ENCODE data around the gene PTDSS2.

The PTDSS2 gene

DNA sequence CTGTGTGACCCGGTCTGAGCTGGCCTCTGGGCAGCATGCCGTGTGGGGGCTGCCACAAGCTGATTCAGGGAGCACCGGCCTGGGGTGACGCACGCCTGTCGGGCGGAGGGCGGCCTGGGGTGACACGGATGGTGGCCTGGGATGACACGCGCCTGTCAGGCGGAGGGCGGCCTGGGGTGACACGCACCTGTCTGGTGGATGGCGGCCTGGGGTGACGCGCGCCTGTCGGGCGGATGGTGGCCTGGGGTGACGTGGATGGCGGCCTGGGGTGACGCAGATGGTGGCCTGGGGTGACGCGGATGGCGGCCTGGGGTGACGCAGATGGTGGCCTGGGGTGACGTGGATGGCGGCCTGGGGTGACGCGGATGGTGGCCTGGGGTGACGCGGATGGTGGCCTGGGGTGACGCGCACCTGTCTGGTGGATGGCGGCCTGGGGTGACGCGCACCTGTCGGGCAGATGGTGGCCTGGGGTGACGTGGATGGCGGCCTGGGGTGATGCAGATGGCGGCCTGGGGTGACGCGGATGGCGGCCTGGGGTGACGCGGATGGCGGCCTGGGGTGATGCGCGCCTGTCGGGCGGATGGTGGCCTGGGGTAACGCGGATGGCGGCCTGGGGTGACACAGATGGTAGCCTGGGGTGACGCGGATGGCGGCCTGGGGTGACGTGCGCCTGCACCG lies 21.5 kb downstream of the PTDSS2 start:
- DNase-seq: no peak

DNA sequence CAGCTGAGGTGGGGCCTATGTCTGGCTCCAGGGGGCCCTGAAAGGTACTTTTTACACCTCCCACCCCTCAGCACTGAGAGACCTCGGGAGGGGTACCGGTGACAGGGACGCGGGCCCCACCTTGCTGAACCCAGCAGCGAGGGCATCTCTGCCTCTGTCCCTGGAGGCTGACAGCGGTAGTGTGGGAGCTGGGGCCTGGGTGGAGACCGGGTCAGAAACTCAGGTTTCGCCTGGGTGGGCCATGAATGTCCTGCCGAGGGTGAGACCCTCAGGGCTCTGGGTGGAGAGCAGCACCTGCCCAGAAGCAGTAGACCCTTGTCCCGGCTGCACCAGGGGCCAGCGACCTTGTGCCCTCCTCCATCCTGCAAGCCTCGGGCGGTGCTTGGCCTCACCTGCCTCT lies 22.2 kb downstream of the PTDSS2 start:
- no peak for DNase-seq

DNA sequence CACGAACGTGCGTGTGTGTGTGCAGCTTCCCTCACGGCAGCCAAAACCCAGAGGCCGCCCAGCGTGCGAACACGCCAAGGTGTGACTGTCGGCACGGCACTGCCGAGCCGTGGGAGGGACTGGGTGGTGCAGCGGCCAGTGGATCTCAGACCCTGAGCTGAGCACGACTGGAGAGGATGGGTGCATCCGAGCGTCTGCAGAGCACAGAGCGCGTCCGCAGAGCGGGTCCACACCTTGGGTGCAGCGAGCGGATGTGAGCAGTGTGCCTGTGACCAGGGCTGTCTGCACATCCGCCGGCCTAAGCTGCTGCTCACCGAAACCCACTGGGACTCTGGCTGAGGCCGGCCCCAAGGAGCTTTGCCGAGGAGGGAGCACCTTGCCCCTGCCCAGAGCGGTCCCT lies 22.7 kb downstream of the PTDSS2 start:
- no peak for DNase-seq

GRCh38 chr11:473415-473814 lies 23.3 kb downstream of the PTDSS2 start:
- DNase-seq: no peak

- no peak for DNase-seq
Observed at GRCh38 chr11:473962-474785, 24.1 kb downstream of the PTDSS2 start.

DNA sequence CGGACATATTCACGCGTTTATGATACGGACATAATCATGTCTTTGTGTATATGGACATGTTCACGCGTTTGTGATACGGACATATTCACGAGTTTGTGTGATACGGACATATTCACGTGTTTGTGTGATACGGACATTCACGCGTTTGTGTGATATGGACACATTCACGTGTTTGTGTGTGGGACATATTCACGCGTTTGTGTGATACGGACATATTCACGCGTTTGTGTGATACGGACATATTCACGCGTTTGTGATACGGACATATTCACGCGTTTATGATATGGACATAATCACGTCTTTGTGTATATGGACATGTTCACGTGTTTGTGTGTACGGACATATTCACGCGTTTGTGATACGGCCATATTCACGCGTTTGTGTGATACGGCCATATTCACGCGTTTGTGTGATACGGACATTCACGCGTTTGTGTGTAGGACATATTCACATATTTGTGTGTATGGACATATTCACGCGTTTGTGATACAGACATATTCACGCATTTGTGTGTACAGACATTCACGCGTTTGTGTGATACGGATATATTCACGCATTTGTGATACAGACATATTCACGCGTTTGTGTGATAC lies 24.9 kb downstream of the PTDSS2 start:
- DNase-seq: no peak

DNA sequence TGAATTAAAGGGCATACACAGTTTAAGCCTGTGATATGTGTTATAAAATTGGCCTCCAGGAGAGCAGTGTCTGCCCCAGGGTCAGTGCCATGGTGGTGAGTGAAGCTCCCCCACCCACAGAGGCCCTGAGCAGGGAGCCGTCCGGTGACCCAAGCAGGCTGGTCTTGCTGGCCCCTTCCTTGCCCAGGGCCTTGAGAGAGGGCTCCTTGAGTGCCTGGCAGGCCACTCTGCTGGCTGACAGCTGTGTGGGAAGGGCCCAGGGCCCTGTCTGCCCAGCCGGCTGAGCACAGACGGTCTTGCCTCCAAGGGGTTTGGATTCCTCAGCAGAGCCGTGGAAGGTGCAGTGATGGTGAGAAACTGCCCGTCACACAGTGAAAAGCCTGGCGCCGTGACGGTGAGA lies 25.9 kb downstream of the PTDSS2 start:
- DNase-seq: no peak

- no peak for DNase-seq
Observed at GRCh38 chr11:476416-476815, 26.3 kb downstream of the PTDSS2 start.

DNA sequence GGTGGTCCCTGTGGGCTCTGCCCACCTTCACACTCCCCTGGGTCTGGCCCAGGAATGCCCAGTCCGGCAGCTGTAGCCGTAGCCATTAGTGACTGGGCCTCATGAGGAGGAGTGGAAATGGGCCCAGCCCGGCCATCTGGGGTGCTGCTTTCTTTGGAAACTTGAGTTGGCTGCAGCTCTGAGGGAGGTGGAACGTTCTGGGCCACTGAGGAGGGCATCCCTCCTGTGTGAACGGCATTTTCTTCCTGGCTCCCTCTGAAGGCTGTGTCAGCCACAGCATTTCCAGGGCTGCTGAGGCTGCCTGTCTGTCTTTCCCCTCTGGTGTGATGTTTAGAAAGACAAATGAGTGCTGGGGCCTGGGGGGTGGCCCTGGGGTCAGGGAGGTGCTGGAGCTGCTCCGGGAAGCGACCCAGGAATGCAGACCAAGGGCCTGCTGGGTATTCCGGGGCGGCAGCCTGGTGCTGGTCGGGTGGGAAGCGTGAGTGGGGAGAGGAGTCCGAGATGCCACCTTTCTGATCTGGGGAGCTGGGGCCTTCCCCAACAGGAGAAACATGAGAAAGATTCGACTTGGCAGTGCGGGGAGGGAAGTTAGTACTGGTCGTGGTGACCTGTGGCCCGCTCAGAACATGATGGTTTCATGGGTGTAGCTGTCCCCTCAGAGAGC lies 27.1 kb downstream of the PTDSS2 start:
- DNase-seq: no peak

- DNase-seq: no peak
Observed at GRCh38 chr11:479311-479710, 29.2 kb downstream of the PTDSS2 start.

- DNase-seq: no peak
Observed at GRCh38 chr11:484616-485015, 34.5 kb downstream of the PTDSS2 start.

DNA sequence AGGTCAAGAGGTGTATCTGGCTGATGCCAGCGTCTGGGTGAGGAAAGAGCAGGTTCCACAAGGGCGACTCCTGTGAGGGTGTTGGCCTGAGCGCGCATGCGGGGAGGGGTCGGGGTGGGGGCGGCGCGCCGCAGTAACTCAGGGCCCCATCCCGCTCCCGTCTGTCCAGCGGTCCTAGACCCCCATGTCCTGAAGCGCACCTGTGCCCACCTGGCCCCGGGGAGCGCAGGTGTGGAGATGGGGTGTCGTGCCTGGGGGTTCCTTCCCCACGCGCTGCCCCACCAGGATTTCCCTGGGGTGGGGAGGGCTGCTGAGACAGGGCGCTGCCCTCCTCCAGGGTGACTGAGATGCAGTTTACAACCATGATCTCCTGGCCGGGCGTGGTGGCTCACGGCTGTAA lies 36.1 kb downstream of the PTDSS2 start:
- no peak for DNase-seq

DNA sequence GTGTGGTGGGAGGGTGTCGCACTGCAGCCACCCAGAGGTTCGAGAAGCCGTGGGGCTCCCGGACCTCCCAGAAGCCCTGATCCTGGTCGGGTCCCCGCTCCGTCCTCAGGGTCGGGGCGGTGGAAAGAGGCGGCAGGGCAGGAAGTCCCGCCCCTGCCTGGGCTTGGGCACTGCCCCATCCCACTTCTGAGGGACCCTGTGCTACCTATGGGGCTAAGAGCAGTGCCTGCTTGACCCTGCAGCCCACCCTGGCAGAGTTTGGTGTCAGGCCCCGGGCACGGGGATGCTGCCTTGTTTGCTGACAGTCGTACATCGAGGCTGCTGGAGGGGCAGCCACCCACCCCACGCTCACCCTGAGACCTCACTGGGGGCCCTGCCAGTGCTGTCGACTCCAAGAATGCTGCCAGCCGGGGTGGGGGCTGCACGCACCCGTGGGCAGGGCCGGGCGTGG lies 37.5 kb downstream of the PTDSS2 start:
- DNase-seq: no peak

DNA sequence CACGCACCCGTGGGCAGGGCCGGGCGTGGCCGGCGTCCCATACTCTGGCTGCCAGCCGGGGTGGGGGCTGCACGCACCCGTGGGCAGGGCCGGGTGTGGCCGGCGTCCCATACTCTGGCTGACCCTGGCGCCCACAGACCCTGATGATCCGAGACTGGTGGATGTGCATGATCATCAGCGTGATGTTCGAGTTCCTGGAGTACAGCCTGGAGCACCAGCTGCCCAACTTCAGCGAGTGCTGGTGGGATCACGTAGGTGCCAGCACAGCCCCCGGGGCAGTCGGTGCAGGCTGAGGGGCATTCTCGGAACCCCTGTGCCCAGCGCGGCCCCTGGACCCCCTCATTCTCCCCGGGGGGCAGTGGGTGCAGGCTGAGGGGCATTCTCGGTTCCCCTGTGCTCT lies 38.0 kb downstream of the PTDSS2 start:
- DNase-seq: no peak

- DNase-seq: no peak
Observed at GRCh38 chr11:488579-488978, 38.5 kb downstream of the PTDSS2 start.

DNA sequence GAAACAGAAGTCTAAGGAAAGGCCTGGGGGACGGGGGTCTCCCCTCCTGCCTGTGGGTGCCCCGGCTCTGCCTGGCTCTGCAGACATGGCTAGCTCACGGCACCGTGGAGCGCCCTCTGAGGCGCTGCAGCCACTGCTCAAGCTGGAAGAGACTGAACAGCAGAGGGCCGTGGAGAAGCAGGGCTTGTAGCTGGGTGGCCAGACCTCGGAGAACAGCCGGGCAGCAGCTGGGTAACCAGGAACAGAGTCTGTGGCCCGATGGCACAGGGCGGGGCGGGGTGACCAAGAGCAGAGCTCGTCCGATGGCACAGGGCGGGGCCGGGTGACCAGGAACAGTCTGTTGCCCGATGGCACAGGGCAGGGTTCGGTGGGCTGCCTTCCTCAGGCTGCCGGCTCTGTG lies 38.9 kb downstream of the PTDSS2 start:
- no peak for DNase-seq

DNA sequence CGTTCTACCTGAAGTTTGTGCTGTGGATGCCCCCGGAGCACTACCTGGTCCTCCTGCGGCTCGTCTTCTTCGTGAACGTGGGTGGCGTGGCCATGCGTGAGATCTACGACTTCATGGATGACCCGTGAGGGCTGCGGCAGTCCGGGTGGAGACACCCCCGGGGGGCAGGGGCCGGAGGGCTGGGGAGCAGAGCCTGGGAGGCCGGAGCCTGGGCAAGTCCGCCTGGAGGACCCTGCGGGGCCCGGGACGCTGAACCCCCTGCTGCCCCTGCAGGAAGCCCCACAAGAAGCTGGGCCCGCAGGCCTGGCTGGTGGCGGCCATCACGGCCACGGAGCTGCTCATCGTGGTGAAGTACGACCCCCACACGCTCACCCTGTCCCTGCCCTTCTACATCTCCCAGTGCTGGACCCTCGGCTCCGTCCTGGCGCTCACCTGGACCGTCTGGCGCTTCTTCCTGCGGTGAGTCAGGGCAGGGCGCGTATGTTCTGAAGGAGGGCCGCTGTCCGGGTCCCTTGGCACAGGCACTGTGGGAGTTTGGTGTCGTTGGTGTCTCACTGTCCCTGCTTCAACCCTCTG lies 39.6 kb downstream of the PTDSS2 start:
- DNase-seq: no peak

DNA sequence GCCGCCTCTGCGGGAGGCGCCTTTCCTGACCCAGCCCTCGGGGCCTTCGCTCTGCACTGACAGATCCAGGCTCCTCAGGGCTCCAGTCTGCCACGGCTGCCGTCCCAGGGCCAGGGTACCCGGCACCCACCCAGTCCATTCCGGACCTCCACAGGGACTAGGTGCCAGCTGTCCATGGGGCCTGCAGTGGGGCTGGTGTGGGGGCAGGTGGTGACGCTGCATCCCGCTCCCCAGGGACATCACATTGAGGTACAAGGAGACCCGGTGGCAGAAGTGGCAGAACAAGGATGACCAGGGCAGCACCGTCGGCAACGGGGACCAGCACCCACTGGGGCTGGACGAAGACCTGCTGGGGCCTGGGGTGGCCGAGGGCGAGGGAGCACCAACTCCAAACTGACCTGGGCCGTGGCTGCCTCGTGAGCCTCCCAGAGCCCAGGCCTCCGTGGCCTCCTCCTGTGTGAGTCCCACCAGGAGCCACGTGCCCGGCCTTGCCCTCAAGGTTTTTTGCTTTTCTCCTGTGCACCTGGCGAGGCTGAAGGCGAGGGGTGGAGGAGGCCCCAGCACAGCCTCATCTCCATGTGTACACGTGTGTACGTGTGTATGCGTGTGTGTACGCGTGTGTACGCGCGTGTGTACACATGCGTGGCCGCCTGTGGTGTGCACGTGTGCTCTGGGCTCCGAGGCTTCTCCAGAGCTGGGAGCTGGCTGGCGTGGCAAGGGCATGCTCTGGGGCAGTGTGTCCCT lies 40.3 kb downstream of the PTDSS2 start:
- no peak for DNase-seq

- no peak for DNase-seq
Observed at GRCh38 chr11:490930-491260, 40.8 kb downstream of the PTDSS2 start.

DNA sequence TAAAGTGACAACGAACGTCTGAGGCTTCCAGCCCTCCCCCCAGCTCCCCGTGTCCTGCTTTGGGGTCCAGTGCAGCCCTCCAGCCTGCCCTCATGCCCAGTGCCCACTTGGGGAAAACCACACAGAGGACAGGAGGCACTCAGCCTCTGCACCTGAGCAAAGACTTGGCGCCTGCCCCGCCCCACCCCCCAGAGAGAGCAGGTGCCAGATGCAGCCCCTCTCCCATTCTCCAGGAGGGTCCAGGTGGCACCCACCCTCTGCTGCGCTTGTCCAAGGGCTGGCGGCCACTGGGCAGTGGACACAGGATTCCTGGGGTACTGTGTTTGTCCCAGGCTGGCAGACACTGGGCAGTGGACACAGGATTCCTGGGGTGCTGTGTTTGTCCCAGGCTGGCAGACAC lies 41.3 kb downstream of the PTDSS2 start:
- no peak for DNase-seq

DNA sequence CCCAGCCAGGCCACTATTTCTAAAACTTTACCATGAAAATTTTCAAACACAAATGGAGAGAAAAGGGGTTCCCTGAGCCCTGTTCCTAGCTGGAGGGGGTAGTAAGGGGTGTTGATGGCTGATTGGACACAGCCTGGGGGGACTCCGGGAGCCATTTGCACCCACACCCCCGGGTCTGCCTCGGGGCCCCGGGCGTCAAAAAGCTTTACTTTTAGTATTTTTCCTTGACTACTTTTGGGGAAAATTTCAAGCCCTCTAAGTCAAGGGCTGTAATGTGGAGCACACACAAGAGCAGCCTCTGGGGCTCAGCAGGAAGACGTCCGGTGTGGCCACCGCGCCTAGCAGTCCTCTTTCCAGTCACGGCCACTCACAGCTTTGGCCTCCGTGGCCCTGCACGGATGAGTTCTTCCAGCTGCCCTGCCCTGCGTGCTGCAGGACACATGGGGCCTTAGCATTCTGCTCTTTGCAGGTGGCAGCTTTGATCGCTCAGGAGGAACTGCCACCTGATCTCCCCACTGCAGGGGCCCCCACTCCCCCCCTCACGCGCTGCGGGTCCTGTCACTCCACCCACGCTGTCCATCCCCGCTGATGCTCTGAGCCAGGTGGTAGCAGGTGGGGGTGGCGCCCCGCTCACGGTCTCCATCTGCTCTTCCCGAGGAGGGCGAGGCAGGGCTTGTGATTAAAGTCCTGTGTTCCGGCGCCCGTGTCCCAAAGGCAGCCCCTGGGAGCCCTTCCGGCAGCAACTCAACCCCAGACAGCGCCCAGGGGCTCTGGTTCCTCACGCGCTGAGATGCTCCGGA lies 42.5 kb downstream of the PTDSS2 start:
- DNase-seq: no peak

Data from activated CD4-positive, alpha-beta T cell treated with anti-CD3 and anti-CD28 coated beads, Interleukin-2, amount 50 U/mL, for 48 hours (primary cell).